ENCODE measurements around the gene SEZ6L.

SEZ6L gene

GRCh38 chr22:26395926-26396325 lies 226.7 kb downstream of the SEZ6L start:
- DNase-seq, result no peak
- in situ Hi-C loops (cut with MboI; ENCODE audit: low pct_unique_long_range_greater_than_20kb, low sequenced_read_pairs), result no loop called here

GRCh38 chr22:26398741-26399153 lies 229.5 kb downstream of the SEZ6L start:
- peak; percentile 71 for DNase-seq
- in situ Hi-C loops (cut with MboI; ENCODE audit: low pct_unique_long_range_greater_than_20kb, low sequenced_read_pairs), result no loop called here

GRCh38 chr22:26399289-26399688 lies 230.0 kb downstream of the SEZ6L start:
- in situ Hi-C loops (cut with MboI; ENCODE audit: low pct_unique_long_range_greater_than_20kb, low sequenced_read_pairs), result no loop called here
- DNase-seq, result no peak

GRCh38 chr22:26401726-26402125 lies 232.5 kb downstream of the SEZ6L start:
- in situ Hi-C loops (cut with MboI; ENCODE audit: low pct_unique_long_range_greater_than_20kb, low sequenced_read_pairs), result loop anchor here (10.0 kb wide), 1 partner anchor 63 kb away; no protein-coding TSS in a partner anchor
- peak; percentile 47 for DNase-seq

- peak; percentile 93 for DNase-seq
- in situ Hi-C loops (cut with MboI; ENCODE audit: low pct_unique_long_range_greater_than_20kb, low sequenced_read_pairs), result loop anchor here (10.0 kb wide), 1 partner anchor 60 kb away; no protein-coding TSS in a partner anchor
These were observed 235.7 kb downstream of the SEZ6L start for GRCh38 chr22:26404851-26405421.

GRCh38 chr22:26406118-26406517 lies 236.9 kb downstream of the SEZ6L start:
- no peak for DNase-seq
- in situ Hi-C loops (cut with MboI; ENCODE audit: low pct_unique_long_range_greater_than_20kb, low sequenced_read_pairs), result loop anchor here (10.0 kb wide), 1 partner anchor 59 kb away; no protein-coding TSS in a partner anchor

GRCh38 chr22:26408562-26409220 lies 239.4 kb downstream of the SEZ6L start:
- in situ Hi-C loops (cut with MboI; ENCODE audit: low pct_unique_long_range_greater_than_20kb, low sequenced_read_pairs), result loop anchor here (10.0 kb wide), 1 partner anchor 56 kb away; no protein-coding TSS in a partner anchor
- DNase-seq, result peak; percentile 27

- in situ Hi-C loops (cut with MboI; ENCODE audit: low pct_unique_long_range_greater_than_20kb, low sequenced_read_pairs), result loop anchor here (10.0 kb wide), 1 partner anchor 55 kb away; no protein-coding TSS in a partner anchor
- DNase-seq, result peak; percentile 47
These were observed 240.6 kb downstream of the SEZ6L start for GRCh38 chr22:26409719-26410335.

- no peak for DNase-seq
- in situ Hi-C loops (cut with MboI; ENCODE audit: low pct_unique_long_range_greater_than_20kb, low sequenced_read_pairs), result no loop called here
These were observed 241.1 kb downstream of the SEZ6L start for GRCh38 chr22:26410386-26410785.

GRCh38 chr22:26414347-26414746 lies 245.1 kb downstream of the SEZ6L start:
- in situ Hi-C loops (cut with MboI; ENCODE audit: low pct_unique_long_range_greater_than_20kb, low sequenced_read_pairs), result no loop called here
- DNase-seq, result no peak

GRCh38 chr22:26416256-26416655 lies 247.0 kb downstream of the SEZ6L start:
- DNase-seq, result no peak
- in situ Hi-C loops (cut with MboI; ENCODE audit: low pct_unique_long_range_greater_than_20kb, low sequenced_read_pairs), result no loop called here

- no peak for DNase-seq
These were observed 247.5 kb downstream of the SEZ6L start for GRCh38 chr22:26416670-26417276.

GRCh38 chr22:26417406-26417805 lies 248.1 kb downstream of the SEZ6L start:
- DNase-seq, result no peak
- in situ Hi-C loops (cut with MboI; ENCODE audit: low pct_unique_long_range_greater_than_20kb, low sequenced_read_pairs), result no loop called here

More at GRCh38 chr22:26416670-26417276, 247.5 kb downstream of the SEZ6L start:
- in situ Hi-C loops (cut with MboI; ENCODE audit: low pct_unique_long_range_greater_than_20kb, low sequenced_read_pairs), result no loop called here

- no peak for DNase-seq
- in situ Hi-C loops (cut with MboI; ENCODE audit: low pct_unique_long_range_greater_than_20kb, low sequenced_read_pairs), result no loop called here
These were observed 249.4 kb downstream of the SEZ6L start for GRCh38 chr22:26418620-26419019.

GRCh38 chr22:26426924-26427323 lies 257.7 kb downstream of the SEZ6L start:
- no peak for DNase-seq
- in situ Hi-C loops (cut with MboI; ENCODE audit: low pct_unique_long_range_greater_than_20kb, low sequenced_read_pairs), result no loop called here

GRCh38 chr22:26428515-26429457 lies 259.5 kb downstream of the SEZ6L start, which contains the start of gene ASPHD2:
ASPHD2 (plus strand) TSS chr22:26429260; CDS start chr22:26433616, 4,356 bp downstream.
- in situ Hi-C loops (cut with MboI; ENCODE audit: low pct_unique_long_range_greater_than_20kb, low sequenced_read_pairs), result no loop called here
- DNase-seq, result peak; percentile 80

- in situ Hi-C loops (cut with MboI; ENCODE audit: low pct_unique_long_range_greater_than_20kb, low sequenced_read_pairs), result no loop called here
- no peak for DNase-seq
These were observed 260.4 kb downstream of the SEZ6L start for GRCh38 chr22:26429458-26430286.

- DNase-seq, result no peak
- in situ Hi-C loops (cut with MboI; ENCODE audit: low pct_unique_long_range_greater_than_20kb, low sequenced_read_pairs), result no loop called here
These were observed 261.3 kb downstream of the SEZ6L start for GRCh38 chr22:26430600-26430999.

Data from KBM-7 (cell line).